A549 treated with GW870086 at 1 μM for 4 hours (cell line): ENCODE data around the gene CEACAM18. TPM values are rescaled to one million over a fixed set of nuclear protein-coding genes. Genes with fewer than 3 reads are reported as not detected.

Experiments
- total RNA-seq: library from RNA; stranded (reverse); fragments of 200-300 nt; extraction: Qiagen RNA extraction; gene quantifications from 5 replicates; pipeline ENCODE4 v1.2.3, GENCODE V29; 2022; ENCODE audit warnings: low read depth

Gene CEACAM18
- total RNA-seq = not detected in 5 replicates

DNA sequence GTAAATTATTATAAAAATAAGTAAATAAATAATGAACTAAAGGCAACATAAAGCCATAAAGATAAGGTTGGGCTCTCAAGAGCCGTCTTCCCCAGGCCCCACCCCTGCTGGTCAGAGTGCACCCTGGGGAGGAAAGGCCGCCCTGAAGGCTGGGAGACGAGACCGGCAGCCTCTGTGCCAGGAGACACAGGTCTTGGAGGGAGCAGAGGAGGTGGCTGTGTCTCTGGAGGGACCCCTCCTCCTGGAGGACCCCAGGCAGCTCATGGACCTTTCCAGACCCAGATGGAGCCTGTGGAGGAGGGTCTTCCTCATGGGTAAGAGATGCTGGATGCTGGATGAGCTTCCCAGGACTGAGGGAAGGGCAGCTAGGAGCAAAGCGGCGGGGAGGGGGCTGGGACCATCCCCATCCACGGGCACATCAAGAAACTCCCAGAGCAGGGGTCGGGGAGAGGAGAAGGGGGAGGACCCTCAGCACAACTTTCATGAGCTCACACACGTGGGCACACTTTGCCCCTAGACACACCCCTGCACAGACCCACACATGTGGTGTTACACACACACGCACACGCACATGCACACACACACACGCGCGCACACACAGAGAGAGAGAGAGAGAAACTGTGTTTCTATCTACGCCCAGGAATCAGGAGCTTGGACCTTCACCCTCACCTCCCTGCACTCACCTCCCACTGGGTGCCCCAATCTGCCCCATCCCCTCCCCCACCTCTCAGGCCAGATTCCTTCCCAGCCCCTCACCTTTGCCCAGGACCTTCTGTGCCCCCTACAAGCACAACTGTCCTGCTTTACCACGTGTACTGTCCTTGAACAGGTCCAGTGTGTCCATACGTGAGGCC, at the start of gene CEACAM18:
Gene CEACAM18 (plus strand): TSS at position 159 of the 854 bp plus-strand sequence.

GRCh38 chr19:51458051-51458645, 20.2 kb upstream of the CEACAM18 start, which contains the start of gene SIGLEC8:
Gene SIGLEC8, minus strand, starts transcription at chr19:51458454. Its CDS starts 67 bp downstream, at chr19:51458387.

DNA sequence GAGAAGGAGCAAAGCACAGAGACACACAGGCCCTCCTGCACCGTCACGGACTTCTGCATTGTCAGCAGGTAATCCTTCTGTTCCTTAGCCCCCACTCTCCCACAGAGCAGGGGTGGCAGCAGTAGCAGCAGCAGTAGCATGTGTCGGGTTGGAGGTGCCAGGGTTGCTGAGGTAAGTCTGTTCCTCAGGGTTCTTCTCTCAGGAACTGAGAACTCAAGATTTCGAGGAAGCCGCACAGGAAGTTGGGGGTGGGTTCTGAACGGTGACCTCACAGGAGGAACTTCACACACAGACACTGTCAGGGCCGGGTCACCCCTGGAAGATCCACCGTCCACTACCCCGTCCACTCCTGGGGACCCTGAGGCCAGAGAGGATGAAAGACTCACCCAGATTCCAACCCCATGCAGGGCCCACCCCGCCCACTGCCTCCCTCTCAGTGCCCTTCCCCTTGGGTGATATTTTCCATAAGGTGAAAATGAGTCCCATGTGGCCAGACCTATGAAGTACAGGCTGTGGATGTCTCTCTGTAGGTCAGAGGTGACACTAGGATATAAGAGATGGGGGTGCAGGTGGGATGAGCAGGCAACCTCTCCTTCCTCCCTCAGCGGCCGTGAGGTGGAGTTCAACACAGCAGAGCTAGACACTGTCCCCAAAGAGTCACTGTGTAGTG, 23.4 kb downstream of the CEACAM18 start, which contains the start of gene SIGLEC12:
Gene SIGLEC12 (minus strand): TSS at position 207 of the 670 bp plus-strand sequence. CDS start 67 bp downstream, at position 140.

GRCh38 chr19:51531349-51532315, 53.3 kb downstream of the CEACAM18 start, which contains the start of gene SIGLEC6:
Gene SIGLEC6, minus strand, starts transcription at chr19:51531670. Its CDS starts 22 bp downstream, at chr19:51531648.

Other genes starting within 250 kb of the CEACAM18 start
- gene SIGLECL1, start 227.5 kb upstream of the CEACAM18 start, total RNA-seq = not detected in 5 replicates
- 0.06 to 0.08 TPM (median 0.06 TPM) in 3 of 5 replicates, not detected in the others for gene IGLON5, start 166.9 kb upstream of the CEACAM18 start, total RNA-seq
- 10.7 to 14.9 TPM (median 14.4 TPM) in 5 replicates for gene VSIG10L, start 136.4 kb upstream of the CEACAM18 start, total RNA-seq
- gene ETFB, start 112.2 kb upstream of the CEACAM18 start, total RNA-seq = 234 to 272 TPM (median 249 TPM) in 5 replicates
- gene CLDND2, start 109.5 kb upstream of the CEACAM18 start, total RNA-seq = 5.1 to 14.5 TPM (median 12.4 TPM) in 5 replicates
- not detected in 5 replicates for gene NKG7, start 105.9 kb upstream of the CEACAM18 start, total RNA-seq
- gene LIM2, start 90.6 kb upstream of the CEACAM18 start, total RNA-seq = not detected in 5 replicates
- gene C19orf84, start 87.9 kb upstream of the CEACAM18 start, total RNA-seq = not detected in 5 replicates
- gene SIGLEC10, start 60.9 kb upstream of the CEACAM18 start, total RNA-seq = 0.08 TPM in 1 of 5 replicates, not detected in the others
- gene SIGLEC8, start 20.1 kb upstream of the CEACAM18 start, total RNA-seq = not detected in 5 replicates
- gene SIGLEC12, start 23.3 kb downstream of the CEACAM18 start, total RNA-seq = not detected in 5 replicates
- not detected in 5 replicates for gene SIGLEC6, start 53.1 kb downstream of the CEACAM18 start, total RNA-seq
- 2.8 to 5.1 TPM (median 4.3 TPM) in 5 replicates for gene ZNF175, start 92.7 kb downstream of the CEACAM18 start, total RNA-seq
- not detected in 5 replicates for gene SIGLEC5, start 151.9 kb downstream of the CEACAM18 start, total RNA-seq
- gene SIGLEC14, start 168.3 kb downstream of the CEACAM18 start, total RNA-seq = 0.12 TPM in 1 of 5 replicates, not detected in the others
- gene SPACA6, start 214.8 kb downstream of the CEACAM18 start, total RNA-seq = 10.4 to 16.0 TPM (median 14.7 TPM) in 5 replicates
- not detected in 5 replicates for gene HAS1, start 245.5 kb downstream of the CEACAM18 start, total RNA-seq